Activated naive CD4-positive, alpha-beta T cell treated with anti-CD3 and anti-CD28 coated beads, Interleukin-2, amount 50 U/mL, for 72 hours (primary cell): ENCODE data around the gene TMEM63A. TPM values are rescaled to one million over a fixed set of nuclear protein-coding genes. Genes with fewer than 3 reads are reported as not detected.
A peak's percentile ranks its signal among the peaks of the same experiment; 100 is the strongest.
"Not testable (repeated sequence)": the region's sequence is repeated elsewhere in the genome, so short reads cannot be mapped to it uniquely, and the experiment has no call there.

Source experiments
- ATAC-seq, 2 donors: fragments of 150-1000 bp; cut with Tn5 transposase; 2 replicates each; pipeline ENCODE4 v1.10.0; 2021; ENCODE audit warnings: mild to moderate bottlenecking in 2 of 2, moderate library complexity in 2 of 2
- DNase-seq, 2 donors: peaks; one replicate each; pipeline ENCODE4 v3.0.0; 2021 to 2022; ENCODE audit warnings: low spot score in 2 of 2
- H3K27ac Mint-ChIP-seq, 2 donors: one replicate each; pipeline ENCODE4 v1.8.0; 2022; ENCODE audit warnings: mild to moderate bottlenecking in 2 of 2, mixed read lengths in 2 of 2
- H3K36me3 Mint-ChIP-seq, 2 donors: one replicate each; pipeline ENCODE4 v1.8.0; 2022; ENCODE audit warnings: mixed read lengths in 2 of 2
- H3K9me3 Mint-ChIP-seq, 2 donors: one replicate each; pipeline ENCODE4 v1.8.0; 2022; ENCODE audit warnings: mixed read lengths in 2 of 2
- total RNA-seq, 2 donors: library from RNA; stranded (reverse); gene quantifications; one replicate each; pipeline ENCODE4 v1.2.3, GENCODE V29; 2022

TMEM63A gene
- total RNA-seq, 2 donors from 2014 or later: 67.8 to 115 TPM

- H3K36me3 Mint-ChIP-seq: no peaks in the 10 kb centered on the region
- ATAC-seq (no peak), DNase-seq (no peak)
- H3K27ac Mint-ChIP-seq: no peak overlapping the region
- no peaks in the 10 kb centered on the region for H3K9me3 Mint-ChIP-seq
Observed at GRCh38 chr1:225827076-225827475, 55.1 kb downstream of the TMEM63A start.

- ATAC-seq: no peak
- no peaks in the 10 kb centered on the region for H3K36me3 Mint-ChIP-seq
- H3K9me3 Mint-ChIP-seq: no peaks in the 10 kb centered on the region
- DNase-seq: no peak
- H3K27ac Mint-ChIP-seq: no peak overlapping the region
Observed at GRCh38 chr1:225825607-225826007, 56.6 kb downstream of the TMEM63A start.

- Mint-ChIP-seq H3K36me3 (no peaks in the 10 kb centered on the region), H3K27ac (peak overlapping the region in 1 of 2 donors; percentile 24), H3K9me3 (no peaks in the 10 kb centered on the region)
- ATAC-seq (no peak), DNase-seq (no peak)
Observed at GRCh38 chr1:225825078-225825477, 57.1 kb downstream of the TMEM63A start.

- Mint-ChIP-seq H3K9me3 (no peaks in the 10 kb centered on the region), H3K36me3 (no peaks in the 10 kb centered on the region), H3K27ac (peak overlapping the region in 1 of 2 donors; percentile 24)
- DNase-seq (no peak), ATAC-seq (no peak)
Observed at GRCh38 chr1:225824533-225824941, 57.6 kb downstream of the TMEM63A start.

- no peaks in the 10 kb centered on the region for H3K36me3 Mint-ChIP-seq
- ATAC-seq (no peak), DNase-seq (no peak)
- no peaks in the 10 kb centered on the region for H3K9me3 Mint-ChIP-seq
- H3K27ac Mint-ChIP-seq: no peak overlapping the region
Observed at GRCh38 chr1:225823811-225824261, 58.3 kb downstream of the TMEM63A start.

- H3K27ac Mint-ChIP-seq: no peak overlapping the region
- no peak for DNase-seq
Observed at GRCh38 chr1:225822655-225823403, 59.4 kb downstream of the TMEM63A start.

GRCh38 chr1:225820522-225821120 lies 61.6 kb downstream of the TMEM63A start:
- H3K9me3 Mint-ChIP-seq: no peaks in the 10 kb centered on the region
- H3K27ac Mint-ChIP-seq: peak overlapping the region in 1 of 2 donors; percentile 15
- no peak for DNase-seq
- H3K36me3 Mint-ChIP-seq: no peaks in the 10 kb centered on the region
- ATAC-seq: no peak

More at GRCh38 chr1:225822655-225823403, 59.4 kb downstream of the TMEM63A start:
- no peak for ATAC-seq
- Mint-ChIP-seq H3K9me3 (no peaks in the 10 kb centered on the region), H3K36me3 (no peaks in the 10 kb centered on the region)

- no peak for ATAC-seq
- H3K9me3 Mint-ChIP-seq: no peaks in the 10 kb centered on the region
- H3K36me3 Mint-ChIP-seq: no peaks in the 10 kb centered on the region
- no peak overlapping the region for H3K27ac Mint-ChIP-seq
- DNase-seq: no peak
Observed at GRCh38 chr1:225819346-225820192, 62.6 kb downstream of the TMEM63A start.

GRCh38 chr1:225818229-225818628 lies 64.0 kb downstream of the TMEM63A start:
- DNase-seq (no peak), ATAC-seq (no peak)
- peak overlapping the region; percentile 54 to 84 for H3K27ac Mint-ChIP-seq
- H3K36me3 Mint-ChIP-seq: no peaks in the 10 kb centered on the region
- no peaks in the 10 kb centered on the region for H3K9me3 Mint-ChIP-seq

GRCh38 chr1:225817611-225818061 lies 64.5 kb downstream of the TMEM63A start:
- H3K36me3 Mint-ChIP-seq: no peaks in the 10 kb centered on the region
- ATAC-seq (peak in 1 of 2 donors; percentile 44), DNase-seq (no peak)
- H3K9me3 Mint-ChIP-seq: no peaks in the 10 kb centered on the region
- peak overlapping the region; percentile 54 to 84 for H3K27ac Mint-ChIP-seq

GRCh38 chr1:225816643-225817538 lies 65.3 kb downstream of the TMEM63A start:
- DNase-seq (no peak), ATAC-seq (no peak)
- Mint-ChIP-seq H3K36me3 (no peaks in the 10 kb centered on the region), H3K27ac (peak overlapping the region in 1 of 2 donors; percentile 54), H3K9me3 (no peaks in the 10 kb centered on the region)

- Mint-ChIP-seq H3K27ac (peak overlapping the region in 1 of 2 donors; percentile 30), H3K9me3 (no peaks in the 10 kb centered on the region), H3K36me3 (no peaks in the 10 kb centered on the region)
- ATAC-seq: no peak
- DNase-seq: no peak
Observed at GRCh38 chr1:225815526-225816178, 66.5 kb downstream of the TMEM63A start.

- H3K36me3 Mint-ChIP-seq, ATAC-seq, DNase-seq, H3K9me3 Mint-ChIP-seq: not testable (repeated sequence)
- peak overlapping the region in 1 of 2 donors; percentile 30 for H3K27ac Mint-ChIP-seq
Observed at GRCh38 chr1:225815090-225815489, 67.1 kb downstream of the TMEM63A start.

GRCh38 chr1:225814381-225814780 lies 67.8 kb downstream of the TMEM63A start:
- Mint-ChIP-seq H3K27ac (no peak overlapping the region), H3K36me3 (no peaks in the 10 kb centered on the region), H3K9me3 (no peaks in the 10 kb centered on the region)
- no peak for DNase-seq
- ATAC-seq: no peak

GRCh38 chr1:225813214-225813964 lies 68.8 kb downstream of the TMEM63A start:
- Mint-ChIP-seq H3K9me3 (no peaks in the 10 kb centered on the region), H3K36me3 (no peaks in the 10 kb centered on the region), H3K27ac (no peak overlapping the region)
- ATAC-seq (no peak), DNase-seq (no peak)
